ENCODE measurements around the gene ZNF668. TPM values are rescaled to one million over a fixed set of nuclear protein-coding genes. Genes with fewer than 3 reads are reported as not detected.
A peak's percentile ranks its signal among the peaks of the same experiment; 100 is the strongest.

Gene ZNF668
- total and polyA plus RNA-seq, 2 of the 13 experiments (the other 11 are each of a cell fraction or from before 2014, with no cell fraction given) = 3.8 to 9.8 TPM

DNA sequence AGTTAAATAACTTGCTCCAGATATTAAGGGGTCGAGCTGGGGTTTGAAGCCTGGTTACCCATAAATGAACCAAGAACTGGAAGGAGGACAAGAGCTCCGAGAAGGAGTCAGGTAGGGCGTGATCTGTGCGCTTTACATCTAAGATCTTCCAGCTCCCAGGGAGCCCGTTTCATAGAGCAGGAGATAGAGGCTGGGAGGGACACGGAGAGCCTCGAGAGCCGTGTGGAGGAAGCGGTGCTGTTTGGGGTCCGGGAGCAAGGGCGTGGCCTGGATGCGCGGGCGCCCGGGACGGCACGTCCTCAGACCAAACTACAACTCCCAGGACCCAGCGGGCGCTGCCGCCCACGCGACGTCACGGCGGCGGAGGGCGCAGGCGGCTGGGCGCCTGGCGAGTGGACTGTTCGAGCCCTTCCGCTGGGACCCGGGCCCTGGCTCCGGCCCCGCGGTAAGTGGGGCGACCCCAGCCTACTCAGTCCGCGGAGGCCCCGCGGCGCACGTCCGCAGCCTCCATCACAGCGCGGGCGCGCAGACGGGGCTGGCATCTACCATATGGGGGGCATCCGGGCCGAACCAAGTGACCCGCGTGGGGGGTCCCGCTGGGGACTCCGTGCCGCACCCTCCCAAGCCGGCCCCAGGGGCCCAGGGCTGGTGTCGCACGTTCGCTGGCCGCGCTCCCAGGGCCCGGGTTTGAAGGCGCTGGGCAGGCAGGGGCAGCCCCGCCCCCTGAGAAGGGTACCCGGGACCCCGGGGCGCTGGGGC, 34.2 kb upstream of the ZNF668 start, which contains the start of gene BCKDK (continued):
- TF ChIP-seq CSRNP1 (CRISPR knock-in tag; IDR thresholded peaks at IDR 0.05) = peak; percentile 36; the same call in 1 of the 2 replicates
- peak; percentile 67 for TF ChIP-seq ARNT2 (CRISPR knock-in tag; IDR thresholded peaks at IDR 0.05; ENCODE audit: low read depth)
- TF ChIP-seq STAG1 (CRISPR knock-in tag; IDR thresholded peaks at IDR 0.05) = 0 out of 2 replicates have a peak, but pooled peaks have one; percentile 7
- TF ChIP-seq, protein P1, sequence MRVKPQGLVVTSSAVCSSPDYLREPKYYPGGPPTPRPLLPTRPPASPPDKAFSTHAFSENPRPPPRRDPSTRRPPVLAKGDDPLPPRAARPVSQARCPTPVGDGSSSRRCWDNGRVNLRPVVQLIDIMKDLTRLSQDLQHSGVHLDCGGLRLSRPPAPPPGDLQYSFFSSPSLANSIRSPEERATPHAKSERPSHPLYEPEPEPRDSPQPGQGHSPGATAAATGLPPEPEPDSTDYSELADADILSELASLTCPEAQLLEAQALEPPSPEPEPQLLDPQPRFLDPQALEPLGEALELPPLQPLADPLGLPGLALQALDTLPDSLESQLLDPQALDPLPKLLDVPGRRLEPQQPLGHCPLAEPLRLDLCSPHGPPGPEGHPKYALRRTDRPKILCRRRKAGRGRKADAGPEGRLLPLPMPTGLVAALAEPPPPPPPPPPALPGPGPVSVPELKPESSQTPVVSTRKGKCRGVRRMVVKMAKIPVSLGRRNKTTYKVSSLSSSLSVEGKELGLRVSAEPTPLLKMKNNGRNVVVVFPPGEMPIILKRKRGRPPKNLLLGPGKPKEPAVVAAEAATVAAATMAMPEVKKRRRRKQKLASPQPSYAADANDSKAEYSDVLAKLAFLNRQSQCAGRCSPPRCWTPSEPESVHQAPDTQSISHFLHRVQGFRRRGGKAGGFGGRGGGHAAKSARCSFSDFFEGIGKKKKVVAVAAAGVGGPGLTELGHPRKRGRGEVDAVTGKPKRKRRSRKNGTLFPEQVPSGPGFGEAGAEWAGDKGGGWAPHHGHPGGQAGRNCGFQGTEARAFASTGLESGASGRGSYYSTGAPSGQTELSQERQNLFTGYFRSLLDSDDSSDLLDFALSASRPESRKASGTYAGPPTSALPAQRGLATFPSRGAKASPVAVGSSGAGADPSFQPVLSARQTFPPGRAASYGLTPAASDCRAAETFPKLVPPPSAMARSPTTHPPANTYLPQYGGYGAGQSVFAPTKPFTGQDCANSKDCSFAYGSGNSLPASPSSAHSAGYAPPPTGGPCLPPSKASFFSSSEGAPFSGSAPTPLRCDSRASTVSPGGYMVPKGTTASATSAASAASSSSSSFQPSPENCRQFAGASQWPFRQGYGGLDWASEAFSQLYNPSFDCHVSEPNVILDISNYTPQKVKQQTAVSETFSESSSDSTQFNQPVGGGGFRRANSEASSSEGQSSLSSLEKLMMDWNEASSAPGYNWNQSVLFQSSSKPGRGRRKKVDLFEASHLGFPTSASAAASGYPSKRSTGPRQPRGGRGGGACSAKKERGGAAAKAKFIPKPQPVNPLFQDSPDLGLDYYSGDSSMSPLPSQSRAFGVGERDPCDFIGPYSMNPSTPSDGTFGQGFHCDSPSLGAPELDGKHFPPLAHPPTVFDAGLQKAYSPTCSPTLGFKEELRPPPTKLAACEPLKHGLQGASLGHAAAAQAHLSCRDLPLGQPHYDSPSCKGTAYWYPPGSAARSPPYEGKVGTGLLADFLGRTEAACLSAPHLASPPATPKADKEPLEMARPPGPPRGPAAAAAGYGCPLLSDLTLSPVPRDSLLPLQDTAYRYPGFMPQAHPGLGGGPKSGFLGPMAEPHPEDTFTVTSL (CRISPR knock-in tag; IDR thresholded peaks at IDR 0.05; ENCODE audit: borderline replicate concordance) = peak; percentile 24; the same call in 1 of the 2 replicates
- TF ChIP-seq ATM (IDR thresholded peaks at IDR 0.05; ENCODE audit: borderline replicate concordance) = no peak
- peak; percentile 98 for TF ChIP-seq HOXA3 (CRISPR knock-in tag; IDR thresholded peaks at IDR 0.05)
- TF ChIP-seq, protein P2, sequence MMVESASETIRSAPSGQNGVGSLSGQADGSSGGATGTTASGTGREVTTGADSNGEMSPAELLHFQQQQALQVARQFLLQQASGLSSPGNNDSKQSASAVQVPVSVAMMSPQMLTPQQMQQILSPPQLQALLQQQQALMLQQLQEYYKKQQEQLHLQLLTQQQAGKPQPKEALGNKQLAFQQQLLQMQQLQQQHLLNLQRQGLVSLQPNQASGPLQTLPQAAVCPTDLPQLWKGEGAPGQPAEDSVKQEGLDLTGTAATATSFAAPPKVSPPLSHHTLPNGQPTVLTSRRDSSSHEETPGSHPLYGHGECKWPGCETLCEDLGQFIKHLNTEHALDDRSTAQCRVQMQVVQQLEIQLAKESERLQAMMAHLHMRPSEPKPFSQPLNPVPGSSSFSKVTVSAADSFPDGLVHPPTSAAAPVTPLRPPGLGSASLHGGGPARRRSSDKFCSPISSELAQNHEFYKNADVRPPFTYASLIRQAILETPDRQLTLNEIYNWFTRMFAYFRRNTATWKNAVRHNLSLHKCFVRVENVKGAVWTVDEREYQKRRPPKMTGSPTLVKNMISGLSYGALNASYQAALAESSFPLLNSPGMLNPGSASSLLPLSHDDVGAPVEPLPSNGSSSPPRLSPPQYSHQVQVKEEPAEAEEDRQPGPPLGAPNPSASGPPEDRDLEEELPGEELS (CRISPR knock-in tag; IDR thresholded peaks at IDR 0.05) = peak; percentile 54
- TF ChIP-seq ZNF850 (CRISPR knock-in tag; conservative IDR thresholded peaks at IDR 0.05) = peak; percentile 79; the same call in 1 of the 2 replicates
- peak; percentile 59 for TF ChIP-seq KMT2A (CRISPR knock-in tag; IDR thresholded peaks at IDR 0.05)
- TF ChIP-seq, protein P3, sequence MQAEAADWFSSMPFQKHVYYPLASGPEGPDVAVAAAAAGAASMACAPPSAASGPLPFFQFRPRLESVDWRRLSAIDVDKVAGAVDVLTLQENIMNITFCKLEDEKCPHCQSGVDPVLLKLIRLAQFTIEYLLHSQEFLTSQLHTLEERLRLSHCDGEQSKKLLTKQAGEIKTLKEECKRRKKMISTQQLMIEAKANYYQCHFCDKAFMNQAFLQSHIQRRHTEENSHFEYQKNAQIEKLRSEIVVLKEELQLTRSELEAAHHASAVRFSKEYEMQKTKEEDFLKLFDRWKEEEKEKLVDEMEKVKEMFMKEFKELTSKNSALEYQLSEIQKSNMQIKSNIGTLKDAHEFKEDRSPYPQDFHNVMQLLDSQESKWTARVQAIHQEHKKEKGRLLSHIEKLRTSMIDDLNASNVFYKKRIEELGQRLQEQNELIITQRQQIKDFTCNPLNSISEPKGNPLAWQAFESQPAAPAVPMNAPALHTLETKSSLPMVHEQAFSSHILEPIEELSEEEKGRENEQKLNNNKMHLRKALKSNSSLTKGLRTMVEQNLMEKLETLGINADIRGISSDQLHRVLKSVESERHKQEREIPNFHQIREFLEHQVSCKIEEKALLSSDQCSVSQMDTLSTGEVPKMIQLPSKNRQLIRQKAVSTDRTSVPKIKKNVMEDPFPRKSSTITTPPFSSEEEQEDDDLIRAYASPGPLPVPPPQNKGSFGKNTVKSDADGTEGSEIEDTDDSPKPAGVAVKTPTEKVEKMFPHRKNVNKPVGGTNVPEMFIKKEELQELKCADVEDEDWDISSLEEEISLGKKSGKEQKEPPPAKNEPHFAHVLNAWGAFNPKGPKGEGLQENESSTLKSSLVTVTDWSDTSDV (CRISPR knock-in tag; IDR thresholded peaks at IDR 0.05) = peak; percentile 83; the same call in 1 of the 2 replicates
- no peak for TF ChIP-seq SMARCE1 (IDR thresholded peaks at IDR 0.05; ENCODE audit: borderline replicate concordance)
- peak; percentile 69; the same call in 1 of the 2 replicates for TF ChIP-seq YEATS2 (CRISPR knock-in tag; IDR thresholded peaks at IDR 0.05; ENCODE audit: borderline replicate concordance)
- TF ChIP-seq ZNF678 (CRISPR knock-in tag; IDR thresholded peaks at IDR 0.05) = no peak
- TF ChIP-seq ZBTB38 (CRISPR knock-in tag; IDR thresholded peaks at IDR 0.05) = peak; percentile 59; the same call in 1 of the 2 replicates
- TF ChIP-seq, protein P4, sequence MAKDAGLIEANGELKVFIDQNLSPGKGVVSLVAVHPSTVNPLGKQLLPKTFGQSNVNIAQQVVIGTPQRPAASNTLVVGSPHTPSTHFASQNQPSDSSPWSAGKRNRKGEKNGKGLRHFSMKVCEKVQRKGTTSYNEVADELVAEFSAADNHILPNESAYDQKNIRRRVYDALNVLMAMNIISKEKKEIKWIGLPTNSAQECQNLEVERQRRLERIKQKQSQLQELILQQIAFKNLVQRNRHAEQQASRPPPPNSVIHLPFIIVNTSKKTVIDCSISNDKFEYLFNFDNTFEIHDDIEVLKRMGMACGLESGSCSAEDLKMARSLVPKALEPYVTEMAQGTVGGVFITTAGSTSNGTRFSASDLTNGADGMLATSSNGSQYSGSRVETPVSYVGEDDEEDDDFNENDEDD (CRISPR knock-in tag; IDR thresholded peaks at IDR 0.05; ENCODE audit: borderline replicate concordance) = peak; percentile 79

All from HepG2 (cell line).